ENCODE results near the gene TNKS1BP1. TPM values are rescaled to one million over a fixed set of nuclear protein-coding genes. Genes with fewer than 3 reads are reported as not detected.

The TNKS1BP1 gene
- polyA plus RNA-seq, 3 donors: 66.2 to 76.4 (median 67.6) TPM

- DNase-seq: no peak
These were observed 63.6 kb downstream of the TNKS1BP1 start for GRCh38 chr11:57260937-57261783.

DNA sequence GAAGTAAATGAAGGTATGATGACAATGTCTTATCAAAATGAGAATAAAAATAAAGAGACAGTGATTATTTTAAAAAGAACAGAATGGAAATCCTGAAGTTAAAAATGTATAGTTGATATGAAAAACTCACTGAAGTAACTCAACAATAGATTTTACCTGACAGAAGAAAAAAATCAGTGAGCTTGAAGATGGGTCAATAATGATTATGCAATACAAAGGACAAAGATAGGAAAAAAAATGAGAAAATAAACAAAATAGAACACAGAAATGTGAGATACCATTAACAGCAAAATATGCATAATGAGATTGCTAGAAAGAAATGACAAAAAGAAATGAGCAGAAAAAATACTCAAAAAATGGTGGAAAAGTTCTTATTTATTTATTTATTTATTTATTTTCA lies 68.6 kb downstream of the TNKS1BP1 start:
- DNase-seq: no peak

DNA sequence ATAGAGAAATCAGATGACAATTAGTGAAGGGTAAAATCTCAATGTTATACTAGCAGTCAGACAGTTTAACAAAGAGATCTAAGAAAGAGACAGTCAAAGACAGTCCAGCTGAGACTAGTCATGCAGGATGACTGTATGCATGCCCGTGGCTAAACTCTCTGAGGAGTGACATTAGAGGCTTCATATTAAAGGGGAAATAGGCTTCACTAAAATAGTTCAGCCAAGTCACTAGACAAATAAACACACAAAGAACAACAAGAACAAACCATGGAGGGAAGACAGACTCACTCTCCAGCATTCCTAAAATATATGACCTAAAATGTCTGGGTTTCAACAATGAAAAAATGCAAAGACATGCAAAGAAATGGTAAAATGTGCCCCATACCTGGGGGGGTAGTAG lies 69.1 kb downstream of the TNKS1BP1 start:
- DNase-seq: no peak

DNA sequence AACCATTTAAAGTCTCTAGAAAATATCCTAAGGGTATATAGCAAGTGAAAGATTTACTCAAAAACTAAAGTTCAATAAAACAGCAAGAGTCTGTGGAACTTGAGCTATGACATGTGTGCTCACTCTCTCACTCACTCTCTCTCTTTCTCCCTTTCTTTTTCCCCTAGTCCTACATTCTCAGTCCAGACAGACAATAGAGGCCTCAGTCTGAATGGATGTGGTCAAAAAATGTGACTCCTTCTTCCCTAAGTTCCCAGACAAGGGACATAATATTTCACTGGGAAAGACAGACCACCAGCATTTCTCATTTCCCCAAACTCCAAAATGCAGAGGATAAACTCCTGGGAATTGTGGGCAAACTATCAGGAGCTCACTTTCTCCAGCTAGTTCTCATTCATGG lies 70.1 kb downstream of the TNKS1BP1 start:
- DNase-seq: no peak

DNA sequence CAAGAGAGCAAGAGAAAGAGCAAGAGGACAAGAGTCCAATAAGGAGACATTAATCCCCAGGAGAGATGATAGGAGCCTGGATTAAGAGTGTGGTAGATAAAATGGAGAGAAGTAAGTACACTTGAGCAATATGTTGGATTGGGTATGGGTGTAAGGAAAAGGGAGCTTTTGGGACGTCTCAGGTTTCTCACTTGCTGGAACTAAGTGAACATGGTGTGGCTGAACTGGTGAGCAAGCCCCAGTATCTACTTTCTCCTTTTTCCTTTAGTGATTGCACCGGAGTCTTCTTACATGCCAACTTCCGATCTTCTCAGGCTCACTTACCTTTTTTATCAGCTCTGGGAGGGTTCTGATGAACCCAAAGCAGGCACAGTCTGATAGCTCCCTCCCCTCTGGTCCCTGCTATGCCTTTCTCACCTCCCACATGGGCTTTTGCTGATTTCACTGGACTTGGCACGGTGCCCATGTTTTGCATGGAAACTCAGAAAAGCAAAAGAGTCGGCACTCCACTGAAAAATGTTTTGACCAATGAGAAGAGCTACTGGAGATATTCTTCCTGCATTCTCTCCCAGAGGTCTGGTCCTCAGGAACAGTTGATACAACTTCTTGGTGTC lies 73.2 kb downstream of the TNKS1BP1 start:
- DNase-seq: no peak

- no peak for DNase-seq
These were observed 73.7 kb downstream of the TNKS1BP1 start for GRCh38 chr11:57251037-57251436.

Other genes starting within 250 kb of the TNKS1BP1 start
- 1 to 10 TPM; 3.4 to 4.5 (median 4.5) TPM for gene LRRC55, start 143.0 kb downstream of the TNKS1BP1 start, polyA plus RNA-seq (ENCODE audit: insufficient read length in 3 of 3)
- gene APLNR, start 87.7 kb downstream of the TNKS1BP1 start, polyA plus RNA-seq (ENCODE audit: insufficient read length in 3 of 3): 100 to 1,000 TPM in 1 of 3 donors, 10 to 100 TPM in 2; 95.0 to 111 (median 96.0) TPM
- gene SSRP1, start 10.9 kb upstream of the TNKS1BP1 start, polyA plus RNA-seq (ENCODE audit: insufficient read length in 3 of 3): 100 to 1,000 TPM; 162 to 212 (median 183) TPM
- 1 to 10 TPM in 1 of 3 donors, under 1 TPM in 2; 0.76 to 1.4 (median 0.83) TPM for gene P2RX3, start 13.4 kb upstream of the TNKS1BP1 start, polyA plus RNA-seq (ENCODE audit: insufficient read length in 3 of 3)
- gene PRG3, start 56.2 kb upstream of the TNKS1BP1 start, polyA plus RNA-seq (ENCODE audit: insufficient read length in 3 of 3): under 1 TPM; 0.26 to 0.77 (median 0.52) TPM
- gene PRG2, start 65.7 kb upstream of the TNKS1BP1 start, polyA plus RNA-seq (ENCODE audit: insufficient read length in 3 of 3): 1 to 10 TPM in 1 of 3 donors, under 1 TPM in 2; 0.59 to 1.5 (median 0.88) TPM
- gene SLC43A3, start 102.2 kb upstream of the TNKS1BP1 start, polyA plus RNA-seq (ENCODE audit: insufficient read length in 3 of 3): 10 to 100 TPM; 20.3 to 25.0 (median 24.4) TPM
- gene RTN4RL2, start 135.6 kb upstream of the TNKS1BP1 start, polyA plus RNA-seq (ENCODE audit: insufficient read length in 3 of 3): 1 to 10 TPM; 2.8 to 4.7 (median 3.8) TPM
- gene SLC43A1, start 190.8 kb upstream of the TNKS1BP1 start, polyA plus RNA-seq (ENCODE audit: insufficient read length in 3 of 3): 1 to 10 TPM; 5.0 to 6.5 (median 5.5) TPM
- 10 to 100 TPM; 33.1 to 47.7 (median 40.0) TPM for gene TIMM10, start 205.8 kb upstream of the TNKS1BP1 start, polyA plus RNA-seq (ENCODE audit: insufficient read length in 3 of 3)
- under 1 TPM; 0.17 to 0.37 (median 0.30) TPM for gene SMTNL1, start 212.6 kb upstream of the TNKS1BP1 start, polyA plus RNA-seq (ENCODE audit: insufficient read length in 3 of 3)
- 10 to 100 TPM; 30.6 to 40.3 (median 34.2) TPM for gene UBE2L6, start 242.7 kb upstream of the TNKS1BP1 start, polyA plus RNA-seq (ENCODE audit: insufficient read length in 3 of 3)

All from renal pelvis (tissue), 4 donors.